Thyroid gland (tissue), 4 donors: ENCODE results near the gene ZNF672.

ENCODE experiments used
- POLR2A ChIP-seq, 2 donors: fragments of 450-650 bp; IDR thresholded peaks; one replicate each; pipeline ENCODE4 v1.6.1; 2017; ENCODE audit warnings: antibody characterized with exemption in 2 of 2, mild to moderate bottlenecking in 2 of 2, moderate library complexity in 1 of 2
- TF ChIP-seq, protein P1 (sequence below), 6 experiments: fragments of 200-600 bp in 3 of 6; fragments of 450-650 bp in 3 of 6; sonication (generic) in 3 of 6; IDR thresholded peaks; one replicate each; pipeline ENCODE4 v1.5.1; 2016 to 2019; ENCODE audit warnings: antibody characterized with exemption in 6 of 6, mild to moderate bottlenecking in 2 of 6, inconsistent platforms in 1 of 6, moderate library complexity in 1 of 6

DNA sequence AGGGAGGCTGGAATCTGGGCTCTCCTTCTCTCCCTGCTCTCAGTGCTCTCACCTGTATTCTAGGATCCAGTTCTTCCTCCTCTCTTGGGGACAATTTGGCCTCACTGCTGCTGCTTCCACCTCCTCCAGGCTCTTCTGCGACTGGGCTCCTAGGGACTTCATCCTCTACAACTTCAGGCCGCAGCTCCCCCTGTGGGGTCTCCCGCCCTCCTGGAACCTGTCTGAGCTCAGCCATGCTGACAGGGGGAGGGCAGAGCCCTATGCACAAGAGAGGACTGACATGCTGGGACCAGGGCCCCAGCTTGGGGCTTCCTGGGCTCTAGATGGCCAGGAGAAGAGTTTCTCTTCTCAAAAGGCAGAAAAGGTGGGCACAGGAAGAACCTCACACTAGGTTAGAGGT is 13.3 kb upstream of the ZNF672 start:
- TF ChIP-seq, protein P1, sequence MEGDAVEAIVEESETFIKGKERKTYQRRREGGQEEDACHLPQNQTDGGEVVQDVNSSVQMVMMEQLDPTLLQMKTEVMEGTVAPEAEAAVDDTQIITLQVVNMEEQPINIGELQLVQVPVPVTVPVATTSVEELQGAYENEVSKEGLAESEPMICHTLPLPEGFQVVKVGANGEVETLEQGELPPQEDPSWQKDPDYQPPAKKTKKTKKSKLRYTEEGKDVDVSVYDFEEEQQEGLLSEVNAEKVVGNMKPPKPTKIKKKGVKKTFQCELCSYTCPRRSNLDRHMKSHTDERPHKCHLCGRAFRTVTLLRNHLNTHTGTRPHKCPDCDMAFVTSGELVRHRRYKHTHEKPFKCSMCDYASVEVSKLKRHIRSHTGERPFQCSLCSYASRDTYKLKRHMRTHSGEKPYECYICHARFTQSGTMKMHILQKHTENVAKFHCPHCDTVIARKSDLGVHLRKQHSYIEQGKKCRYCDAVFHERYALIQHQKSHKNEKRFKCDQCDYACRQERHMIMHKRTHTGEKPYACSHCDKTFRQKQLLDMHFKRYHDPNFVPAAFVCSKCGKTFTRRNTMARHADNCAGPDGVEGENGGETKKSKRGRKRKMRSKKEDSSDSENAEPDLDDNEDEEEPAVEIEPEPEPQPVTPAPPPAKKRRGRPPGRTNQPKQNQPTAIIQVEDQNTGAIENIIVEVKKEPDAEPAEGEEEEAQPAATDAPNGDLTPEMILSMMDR (IDR thresholded peaks at IDR 0.05), result no peak
- TF ChIP-seq POLR2A (IDR thresholded peaks at IDR 0.05), result no peak
